Fibroblast of lung (primary cell): ENCODE data around the gene MAP2K2.

Experiments
- EZH2 ChIP-seq: IDR thresholded peaks from 2 replicates; pipeline ENCODE4 v1.5.1; 2012; ENCODE audit warnings: low read length, control low read depth, mild to moderate bottlenecking; ENCODE audit errors: missing control alignments
- TF ChIP-seq, protein P1 (sequence below), 2 donors: IDR thresholded peaks in 1 of 2; conservative IDR thresholded peaks in 1 of 2; 1 replicate in 1 of 2; 2 replicates in 1 of 2; pipeline ENCODE4 v1.5.1; 2011 to 2012; ENCODE audit warnings: low read length in 2 of 2, control low read depth in 1 of 2, inconsistent platforms in 1 of 2, low read depth in 1 of 2, mild to moderate bottlenecking in 1 of 2

DNA sequence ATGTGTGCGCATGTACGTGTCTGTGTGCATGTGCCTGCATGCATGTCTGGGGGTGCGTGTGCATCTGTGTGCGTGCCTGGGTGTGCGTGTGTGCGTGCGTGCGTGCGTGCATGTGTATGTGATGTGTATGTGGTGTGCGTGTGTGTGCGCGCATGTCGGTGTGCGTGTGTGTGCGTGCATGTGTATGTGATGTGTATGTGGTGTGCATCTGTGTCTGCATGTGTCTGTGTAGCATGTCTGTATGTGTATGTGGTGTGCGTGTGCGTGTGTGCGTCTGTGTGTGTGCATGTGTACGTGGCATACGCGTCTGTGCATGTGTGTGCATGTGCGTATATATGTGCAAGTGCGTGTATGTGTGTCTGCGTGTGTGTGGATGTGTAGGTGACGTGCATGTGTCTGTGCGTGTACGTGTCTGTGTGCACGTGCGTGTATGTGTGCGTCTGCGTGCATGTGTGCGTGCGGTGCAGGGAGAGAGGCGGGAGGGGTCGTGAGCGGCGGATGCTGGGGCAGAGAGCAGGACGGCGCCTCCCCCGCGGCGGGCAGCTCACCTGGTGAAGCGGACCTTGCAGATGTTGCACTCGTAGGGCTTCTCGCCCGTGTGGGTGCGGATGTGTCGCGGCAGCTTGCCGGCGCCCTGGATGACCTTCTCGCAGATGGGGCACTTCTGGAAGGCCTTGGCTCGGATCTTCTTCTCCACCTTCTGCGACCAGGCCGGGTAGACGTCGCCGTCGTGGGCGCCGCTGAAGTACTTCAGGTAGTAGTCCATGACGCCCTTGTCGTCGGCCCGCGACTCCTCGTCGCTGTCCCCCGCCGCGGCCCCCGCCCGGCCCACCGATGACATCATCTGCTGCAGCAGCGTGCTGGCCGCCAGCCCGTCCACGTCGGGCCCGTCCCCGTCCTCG, 70.2 kb downstream of the MAP2K2 start:
- TF ChIP-seq, protein P1, sequence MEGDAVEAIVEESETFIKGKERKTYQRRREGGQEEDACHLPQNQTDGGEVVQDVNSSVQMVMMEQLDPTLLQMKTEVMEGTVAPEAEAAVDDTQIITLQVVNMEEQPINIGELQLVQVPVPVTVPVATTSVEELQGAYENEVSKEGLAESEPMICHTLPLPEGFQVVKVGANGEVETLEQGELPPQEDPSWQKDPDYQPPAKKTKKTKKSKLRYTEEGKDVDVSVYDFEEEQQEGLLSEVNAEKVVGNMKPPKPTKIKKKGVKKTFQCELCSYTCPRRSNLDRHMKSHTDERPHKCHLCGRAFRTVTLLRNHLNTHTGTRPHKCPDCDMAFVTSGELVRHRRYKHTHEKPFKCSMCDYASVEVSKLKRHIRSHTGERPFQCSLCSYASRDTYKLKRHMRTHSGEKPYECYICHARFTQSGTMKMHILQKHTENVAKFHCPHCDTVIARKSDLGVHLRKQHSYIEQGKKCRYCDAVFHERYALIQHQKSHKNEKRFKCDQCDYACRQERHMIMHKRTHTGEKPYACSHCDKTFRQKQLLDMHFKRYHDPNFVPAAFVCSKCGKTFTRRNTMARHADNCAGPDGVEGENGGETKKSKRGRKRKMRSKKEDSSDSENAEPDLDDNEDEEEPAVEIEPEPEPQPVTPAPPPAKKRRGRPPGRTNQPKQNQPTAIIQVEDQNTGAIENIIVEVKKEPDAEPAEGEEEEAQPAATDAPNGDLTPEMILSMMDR (conservative IDR thresholded peaks at IDR 0.05 in 1 of 2, IDR thresholded peaks at IDR 0.05 in 1 of 2; ENCODE audit: low read depth in 1 of 2, low read length in 2 of 2), result no peak
- TF ChIP-seq EZH2, result no peak
